Liver (tissue), 9 donors: Measurements from ENCODE around the gene CLCA1. TPM values are rescaled to one million over a fixed set of nuclear protein-coding genes. Genes with fewer than 3 reads are reported as not detected.

Experiments used
- DNase-seq: peaks from one replicate; pipeline ENCODE4 v3.0.0-alpha.2; 2017; ENCODE audit warnings: low spot score
- H3K27ac ChIP-seq, 2 donors: one replicate each; pipeline ENCODE4 v1.7.0; 2013; ENCODE audit warnings: inconsistent platforms in 2 of 2, low read length in 2 of 2, control low read depth in 1 of 2, low read depth in 1 of 2, mild to moderate bottlenecking in 1 of 2
- H3K27me3 ChIP-seq, 4 donors: one replicate each; pipeline versions ENCODE4 v1.6.1 to v1.7.0; 2013; ENCODE audit warnings: low read length in 3 of 4, inconsistent platforms in 1 of 4, mild to moderate bottlenecking in 1 of 4, moderate library complexity in 1 of 4; ENCODE audit not compliant: control insufficient read depth in 4 of 4, insufficient read depth in 4 of 4
- H3K36me3 ChIP-seq, 4 donors: one replicate each; pipeline versions ENCODE4 v1.6.1 to v1.7.0; 2013; ENCODE audit warnings: low read length in 3 of 4, mild to moderate bottlenecking in 3 of 4, low read depth in 1 of 4, moderate library complexity in 1 of 4; ENCODE audit not compliant: control insufficient read depth in 4 of 4, insufficient read depth in 3 of 4
- H3K4me1 ChIP-seq, 4 donors: one replicate each; pipeline versions ENCODE4 v1.6.1 to v1.7.0; 2013; ENCODE audit warnings: low read length in 3 of 4, mild to moderate bottlenecking in 3 of 4, moderate library complexity in 1 of 4; ENCODE audit not compliant: control insufficient read depth in 4 of 4, insufficient read depth in 4 of 4
- H3K4me3 ChIP-seq, 3 donors: one replicate each; pipeline versions ENCODE4 v1.6.1 to v1.7.0; 2013; ENCODE audit warnings: low read length in 3 of 3, control low read depth in 1 of 3, low read depth in 1 of 3, mild to moderate bottlenecking in 1 of 3
- H3K9ac ChIP-seq, 2 donors: one replicate each; pipeline ENCODE4 v1.7.0; 2013; ENCODE audit warnings: low read length in 2 of 2, mild to moderate bottlenecking in 2 of 2, moderate library complexity in 2 of 2, control low read depth in 1 of 2, low read depth in 1 of 2
- H3K9me3 ChIP-seq, 4 donors: one replicate each; pipeline versions ENCODE4 v1.6.1 to v1.7.0; 2013; ENCODE audit warnings: low read length in 3 of 4; ENCODE audit not compliant: control insufficient read depth in 4 of 4
- ATF3 ChIP-seq: IDR thresholded peaks from 2 replicates; pipeline ENCODE4 v1.6.1; 2016; ENCODE audit warnings: antibody characterized with exemption
- CTCF ChIP-seq: fragments of 150-350 bp; IDR thresholded peaks from 2 replicates; pipeline ENCODE4 v1.5.1; 2017; ENCODE audit warnings: improper control_type of control experiment, low read depth, low read length; ENCODE audit not compliant: missing input control
- EGR1 ChIP-seq, 2 donors: IDR thresholded peaks; 2 replicates each; pipeline ENCODE4 v1.6.1; 2016 to 2018; ENCODE audit warnings: antibody characterized with exemption in 2 of 2, low read depth in 2 of 2
- FOXA1 ChIP-seq: IDR thresholded peaks from 2 replicates; pipeline ENCODE4 v1.6.1; 2016; ENCODE audit warnings: antibody characterized with exemption
- FOXA2 ChIP-seq: IDR thresholded peaks from 2 replicates; pipeline ENCODE4 v1.6.1; 2016; ENCODE audit warnings: antibody characterized with exemption
- GABPA ChIP-seq, 2 donors: IDR thresholded peaks in 1 of 2; conservative IDR thresholded peaks in 1 of 2; 2 replicates each; pipeline ENCODE4 v1.6.1; 2016; ENCODE audit warnings: antibody characterized with exemption in 2 of 2, mild to moderate bottlenecking in 1 of 2, moderate library complexity in 1 of 2
- HNF4A ChIP-seq, 2 donors: conservative IDR thresholded peaks; 2 replicates each; pipeline ENCODE4 v1.6.1; 2016; ENCODE audit warnings: antibody characterized with exemption in 2 of 2, mild to moderate bottlenecking in 2 of 2
- HNF4G ChIP-seq: IDR thresholded peaks from 2 replicates; pipeline ENCODE4 v1.6.1; 2016; ENCODE audit warnings: antibody characterized with exemption
- JUND ChIP-seq, 2 donors: IDR thresholded peaks; 2 replicates each; pipeline ENCODE4 v1.6.1; 2016; ENCODE audit warnings: antibody characterized with exemption in 2 of 2
- MAX ChIP-seq: IDR thresholded peaks from 2 replicates; pipeline ENCODE4 v1.6.1; 2016; ENCODE audit warnings: antibody characterized with exemption
- NR2F2 ChIP-seq: IDR thresholded peaks from 2 replicates; pipeline ENCODE4 v1.6.1; 2016; ENCODE audit warnings: antibody characterized with exemption
- RAD21 ChIP-seq, 2 donors: IDR thresholded peaks; 2 replicates each; pipeline ENCODE4 v1.6.1; 2016; ENCODE audit warnings: antibody characterized with exemption in 2 of 2, mild to moderate bottlenecking in 2 of 2
- REST ChIP-seq: IDR thresholded peaks from 2 replicates; pipeline ENCODE4 v1.6.1; 2016; ENCODE audit warnings: antibody characterized with exemption, mild to moderate bottlenecking
- RXRA ChIP-seq, 2 donors: IDR thresholded peaks; 2 replicates each; pipeline ENCODE4 v1.6.1; 2017 to 2018; ENCODE audit warnings: antibody characterized with exemption in 2 of 2, mild to moderate bottlenecking in 1 of 2
- SP1 ChIP-seq: IDR thresholded peaks from 2 replicates; pipeline ENCODE4 v1.6.1; 2018; ENCODE audit warnings: antibody characterized with exemption, mild to moderate bottlenecking
- TAF1 ChIP-seq: conservative IDR thresholded peaks from 2 replicates; pipeline ENCODE4 v1.6.1; 2016; ENCODE audit warnings: antibody characterized with exemption, mild to moderate bottlenecking
- YY1 ChIP-seq: IDR thresholded peaks from 2 replicates; pipeline ENCODE4 v1.6.1; 2016; ENCODE audit warnings: antibody characterized with exemption, mild to moderate bottlenecking
- ZBTB33 ChIP-seq: IDR thresholded peaks from 2 replicates; pipeline ENCODE4 v1.6.1; 2016; ENCODE audit warnings: antibody characterized with exemption
- WGBS: extraction: QIAGEN DNeasy Blood & Tissue Kit; methylation state at CpG from one replicate; pipeline ENCODE4 v1.1.7; 2013; 5-methylcytosine and 5-hydroxymethylcytosine counted together
- polyA plus RNA-seq, 2 donors: library from polyadenylated mRNA; stranded (reverse) in 1 of 2; unstranded in 1 of 2; fragments of 200-250 nt in 1 of 2; fragments of >200 nt in 1 of 2; fragmentation: Nextera tagmentation in 1 of 2; extraction: Ambion mirVana in 1 of 2; gene quantifications; one replicate each; pipeline versions ENCODE4 v1.2.1 to v1.2.3, GENCODE V29; 2013 to 2015
- total RNA-seq, 2 donors: library from RNA; depleted of rRNA; stranded (reverse); fragments of >200 nt; gene quantifications; one replicate each; pipeline ENCODE4 v1.2.3, GENCODE V29; 2014
- donor health status: healthy.
- donor health status: healthy.
- donor health status: healthy.
- donor health status: healthy.
- donor health status: healthy.

The CLCA1 gene
- total and polyA plus RNA-seq, 4 donors: not detected

GRCh38 chr1:86470859-86471258, 2.1 kb downstream of the CLCA1 start:
- H3K36me3 ChIP-seq: no peaks in the 10 kb centered on the region
- H3K4me1 ChIP-seq: no peaks in the 10 kb centered on the region
- no peak for DNase-seq
- no peak overlapping the region for H3K27ac ChIP-seq
- no peaks in the 10 kb centered on the region for H3K9me3 ChIP-seq
- no peak overlapping the region for H3K4me3 ChIP-seq
- 84% methylated on average over 10 of the region's 10 CpGs for WGBS
- no peak for TF ChIP-seq FOXA2
- TF ChIP-seq RAD21 (IDR thresholded peaks at IDR 0.05): no peak
- no peak for TF ChIP-seq REST
- TF ChIP-seq FOXA1: no peak
- TF ChIP-seq EGR1 (IDR thresholded peaks at IDR 0.05; ENCODE audit: low read depth in 2 of 2): no peak
- TF ChIP-seq HNF4A (conservative IDR thresholded peaks at IDR 0.05): no peak
- no peak for TF ChIP-seq RXRA (IDR thresholded peaks at IDR 0.05)
- no peak for TF ChIP-seq ATF3
- TF ChIP-seq MAX: no peak
- TF ChIP-seq HNF4G: no peak
- TF ChIP-seq NR2F2: no peak
- TF ChIP-seq YY1: no peak
- TF ChIP-seq ZBTB33: no peak
- no peak for TF ChIP-seq SP1
- no peak for TF ChIP-seq TAF1
- no peak for TF ChIP-seq GABPA (IDR thresholded peaks at IDR 0.05 in 1 of 2, conservative IDR thresholded peaks at IDR 0.05 in 1 of 2)
- TF ChIP-seq CTCF: no peak
- no peak for TF ChIP-seq JUND (IDR thresholded peaks at IDR 0.05)
- peaks cover 0 to 6% (median 2%) of the 10 kb centered on the region in 4 donors for H3K27me3 ChIP-seq
- H3K9ac ChIP-seq: no peak overlapping the region
